Inflammatory macrophage treated with lipopolysaccharide for 4 hours (primary cell): ENCODE measurements around the gene SLC6A12.

Source experiments
- DNase-seq: peaks from one replicate; pipeline ENCODE4 v3.0.0-alpha.2; 2020

Gene SLC6A12

DNA sequence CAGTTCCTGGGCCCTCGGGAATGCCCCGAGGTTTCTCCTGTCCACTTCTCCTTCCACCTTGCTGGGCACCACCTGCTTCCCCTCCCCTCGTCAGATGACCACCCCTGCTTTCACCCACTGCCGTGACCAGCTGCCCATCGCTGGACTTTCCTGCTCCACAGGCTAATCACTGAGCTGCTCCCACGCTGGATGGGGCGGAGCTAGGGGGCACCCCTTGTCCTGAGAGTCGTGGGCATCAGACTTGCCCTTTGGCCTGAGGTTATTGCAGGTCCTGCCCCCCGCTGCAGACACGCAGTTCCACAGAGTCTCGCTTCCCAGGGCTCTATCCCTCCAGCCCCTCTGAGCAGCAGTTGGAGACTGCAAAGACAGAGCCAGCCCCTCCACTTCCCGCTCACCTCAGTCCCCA, 427 bp downstream of the SLC6A12 start:
- peak; percentile 27 for DNase-seq

DNA sequence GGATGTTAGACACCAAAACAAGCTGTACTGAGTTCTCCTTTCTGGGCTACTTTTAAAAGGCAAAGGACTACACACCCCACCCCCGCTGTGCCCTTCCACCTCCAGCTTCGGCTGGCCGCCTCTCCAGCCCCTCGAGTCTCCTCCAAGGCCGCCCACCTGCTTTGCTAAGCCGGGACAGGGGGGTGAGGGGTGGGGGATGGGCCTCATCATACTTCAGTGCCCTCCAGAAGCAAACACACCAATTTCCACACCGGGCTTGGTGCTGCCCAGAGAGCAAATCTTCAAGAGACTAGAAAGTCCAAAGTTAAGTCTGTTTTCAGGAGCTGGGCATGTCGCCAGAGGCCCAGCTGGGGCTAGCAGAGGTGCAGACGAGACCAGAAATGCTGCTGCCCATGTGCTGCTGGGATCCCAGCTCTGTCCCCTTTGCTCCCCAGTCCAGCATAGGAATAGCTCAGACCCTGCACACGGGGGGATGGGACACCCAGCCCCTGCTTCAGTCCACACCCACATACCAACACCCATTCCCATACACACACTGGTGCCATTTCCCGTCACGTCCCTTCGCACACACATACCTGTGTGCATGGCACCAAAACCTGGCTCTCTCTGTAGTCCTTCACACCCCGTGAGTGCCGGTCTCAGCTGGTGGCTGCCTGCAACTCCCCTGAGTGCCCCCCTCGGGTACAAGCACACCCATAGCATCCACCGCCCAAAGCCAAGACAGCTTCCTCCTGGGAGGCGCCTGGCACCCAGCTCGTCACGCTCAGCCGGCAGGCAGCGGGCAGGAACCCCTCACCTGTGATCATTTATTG, 1.0 kb downstream of the SLC6A12 start:
- DNase-seq: no peak

- DNase-seq: peak; percentile 92
Measured at GRCh38 chr12:212415-212714, 1.6 kb downstream of the SLC6A12 start.

DNA sequence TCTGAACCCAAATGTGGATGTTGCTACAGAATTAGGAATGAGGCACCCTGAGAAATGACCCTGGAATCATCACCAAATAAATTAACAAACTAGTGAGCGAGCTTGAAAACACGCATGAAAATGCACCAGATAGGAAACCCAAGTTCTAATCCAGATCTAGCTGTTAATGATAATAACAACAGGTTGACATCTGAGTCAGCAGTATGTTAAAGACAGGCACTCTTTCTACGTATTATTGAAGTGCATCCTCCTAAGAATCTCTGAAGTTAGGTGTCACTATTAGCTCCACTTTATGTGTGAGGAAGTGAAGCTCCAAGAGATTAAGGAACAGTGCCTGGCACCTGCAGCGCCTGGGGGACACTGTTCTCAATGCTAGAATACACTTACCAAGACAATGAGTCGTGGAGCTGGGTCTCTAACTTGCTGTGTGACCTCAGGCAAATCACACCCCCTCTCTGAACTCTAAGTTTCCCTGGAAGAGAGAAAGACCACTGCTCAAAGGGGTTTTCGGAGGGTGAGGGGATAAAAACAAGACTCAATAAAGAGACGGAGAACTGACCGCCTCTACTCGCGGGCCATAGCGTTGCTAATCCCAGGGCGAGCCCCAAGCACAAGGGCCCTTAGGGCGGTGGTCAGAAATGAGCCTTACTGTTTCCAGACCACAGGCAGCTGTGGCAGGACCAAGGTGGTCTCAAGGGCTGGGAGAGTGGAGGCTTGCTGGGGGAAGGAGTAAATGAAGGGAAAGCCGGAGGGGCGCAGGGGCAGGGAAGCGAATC, 2.1 kb downstream of the SLC6A12 start:
- peak; percentile 21 for DNase-seq

- no peak for DNase-seq
Measured at GRCh38 chr12:211142-211465, 2.9 kb downstream of the SLC6A12 start.

GRCh38 chr12:210277-211141, 3.4 kb downstream of the SLC6A12 start:
- no peak for DNase-seq

GRCh38 chr12:209851-210250, 4.1 kb downstream of the SLC6A12 start:
- no peak for DNase-seq

- no peak for DNase-seq
Measured at GRCh38 chr12:209246-209645, 4.7 kb downstream of the SLC6A12 start.

DNA sequence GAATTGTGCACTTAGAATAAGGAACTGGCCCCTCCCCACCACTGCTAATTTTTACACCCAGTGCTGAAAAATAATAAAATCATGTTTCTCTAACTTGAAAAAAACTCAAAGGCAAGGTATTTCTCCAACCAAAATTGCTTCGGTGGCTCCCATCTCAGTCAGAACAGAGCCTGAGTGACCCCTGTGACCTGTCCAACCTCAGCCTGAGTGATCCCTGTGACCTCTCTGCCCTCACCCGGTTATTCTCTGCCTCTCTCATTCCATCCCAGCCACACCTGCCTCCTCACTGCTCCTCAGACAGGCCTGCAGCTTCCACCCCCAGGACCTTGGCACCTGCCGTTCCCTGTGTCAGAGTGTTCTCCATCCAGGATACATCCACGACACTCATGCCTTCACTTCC, 5.1 kb downstream of the SLC6A12 start:
- no peak for DNase-seq

DNA sequence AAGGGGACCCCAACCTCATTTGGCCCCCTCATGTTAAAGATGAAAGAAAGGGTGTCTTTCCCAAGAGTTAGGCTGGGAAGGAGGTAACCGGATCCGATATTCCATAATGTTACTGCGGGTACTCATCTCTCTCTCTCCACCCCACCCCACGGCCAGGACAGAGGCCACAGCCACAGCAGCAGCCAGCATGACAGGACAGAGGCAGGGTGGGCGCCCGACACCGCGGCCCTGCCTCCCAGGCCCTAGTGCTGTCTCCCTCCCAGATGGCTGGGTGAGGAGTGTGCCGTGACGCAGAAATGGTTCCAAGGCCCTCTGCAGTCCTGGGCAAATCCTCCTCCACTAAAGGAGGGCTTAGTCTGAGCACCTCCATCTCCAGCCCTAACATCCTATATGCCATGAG, 6.2 kb downstream of the SLC6A12 start:
- DNase-seq: no peak

GRCh38 chr12:206746-207440, 7.1 kb downstream of the SLC6A12 start:
- DNase-seq: no peak

DNA sequence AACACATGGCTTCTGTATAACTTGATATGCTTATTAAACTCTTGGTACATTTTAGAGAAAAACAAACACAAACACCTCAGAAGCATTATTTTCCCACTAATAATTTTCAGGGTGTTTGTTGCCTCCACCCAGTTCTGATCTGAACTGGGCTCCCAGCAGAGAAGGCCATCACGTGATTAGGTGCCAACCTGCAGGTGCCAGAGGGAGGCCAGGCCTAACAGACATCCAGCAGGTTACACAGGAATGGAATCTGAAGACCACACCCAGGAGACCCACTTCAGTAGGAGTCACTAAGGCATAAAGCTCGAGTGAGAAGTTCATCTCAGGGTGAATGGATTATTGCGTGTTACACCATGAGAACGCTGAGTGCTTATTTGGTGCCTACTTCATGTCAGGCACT, 8.9 kb downstream of the SLC6A12 start:
- DNase-seq: no peak

- DNase-seq: no peak
Measured at GRCh38 chr12:204261-204678, 9.7 kb downstream of the SLC6A12 start.

- no peak for DNase-seq
Measured at GRCh38 chr12:203462-204260, 10.3 kb downstream of the SLC6A12 start.

- DNase-seq: no peak
Measured at GRCh38 chr12:203074-203461, 10.9 kb downstream of the SLC6A12 start.

GRCh38 chr12:202081-202731, 11.8 kb downstream of the SLC6A12 start:
- no peak for DNase-seq

GRCh38 chr12:201361-201760, 12.6 kb downstream of the SLC6A12 start:
- DNase-seq: no peak

DNA sequence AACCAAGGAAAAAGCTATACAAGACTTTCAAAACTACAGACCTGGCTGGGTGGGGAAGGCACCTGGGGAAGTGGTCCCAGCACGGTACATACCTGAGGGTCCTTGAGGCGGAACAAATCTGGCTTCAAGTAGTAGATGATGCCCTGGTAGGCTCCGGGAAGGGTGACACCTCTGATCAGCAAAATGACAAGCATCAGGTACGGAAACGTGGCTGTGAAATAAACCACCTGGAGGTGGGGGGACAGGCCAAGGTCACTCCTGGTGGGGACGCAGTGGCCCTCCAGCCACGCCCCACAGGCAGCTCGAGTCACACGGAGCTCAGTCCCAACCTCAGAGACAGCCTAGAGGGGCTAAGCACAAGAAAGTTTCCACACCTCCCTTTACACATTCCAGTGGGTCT, 15.3 kb downstream of the SLC6A12 start:
- no peak for DNase-seq

- no peak for DNase-seq
Measured at GRCh38 chr12:197911-198695, 15.9 kb downstream of the SLC6A12 start.

DNA sequence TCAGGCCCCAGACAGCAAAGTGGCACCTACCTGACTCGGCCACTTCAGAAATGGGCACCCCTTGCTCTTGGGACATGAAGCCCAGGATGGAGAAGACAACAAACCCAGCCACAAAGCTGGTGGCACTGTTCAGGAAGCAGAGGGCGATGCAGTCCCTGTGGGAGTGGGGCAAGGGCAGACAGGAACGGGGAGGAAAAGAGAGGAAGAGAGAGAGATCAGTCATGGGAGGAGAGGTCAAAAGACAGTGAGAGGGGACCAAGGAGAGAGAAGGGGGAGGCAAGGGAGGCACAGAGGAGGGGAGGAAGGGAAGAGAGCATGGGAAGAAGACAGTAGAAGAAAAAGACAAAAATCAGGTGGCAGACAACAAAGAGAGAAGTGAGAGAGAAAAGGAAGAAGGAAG, 16.6 kb downstream of the SLC6A12 start:
- no peak for DNase-seq

DNA sequence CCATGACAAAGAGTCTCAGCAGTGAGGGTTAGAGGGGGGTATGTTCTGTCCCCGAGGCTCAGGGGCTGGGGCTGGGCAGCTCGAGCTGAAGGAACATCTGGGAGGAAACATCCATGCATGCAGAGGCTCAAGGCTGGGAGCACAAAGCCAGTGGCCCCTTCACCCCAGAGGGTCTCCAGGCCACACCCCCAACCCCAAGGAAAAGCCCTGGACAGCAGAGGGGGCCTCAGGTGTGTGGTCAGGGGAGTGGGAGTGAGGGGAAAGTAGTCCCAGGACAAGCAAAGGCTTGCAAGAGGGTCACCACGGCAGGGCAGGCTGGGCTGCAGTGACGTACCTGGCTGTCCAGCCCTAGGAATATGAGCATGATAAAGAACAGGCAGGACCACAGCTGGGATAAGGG, 17.5 kb downstream of the SLC6A12 start:
- DNase-seq: no peak
